Cerebellar cortex (tissue), 1 donor: Measurements from ENCODE around the gene FAM124A.

ENCODE experiments used
- DNase-seq: peaks from one replicate; pipeline ENCODE4 v3.0.0-alpha.2; 2015; ENCODE audit warnings: low spot score

The FAM124A gene

GRCh38 chr13:51222037-51222685 is at the start of gene FAM124A:
FAM124A (plus strand) TSS chr13:51222398; CDS start chr13:51222502, 104 bp downstream.
- peak; percentile 23 for DNase-seq

GRCh38 chr13:51175021-51175420 is 47.2 kb upstream of the FAM124A start:
- no peak for DNase-seq

GRCh38 chr13:51175639-51176038 is 46.6 kb upstream of the FAM124A start:
- DNase-seq, result no peak

GRCh38 chr13:51177188-51177587 is 45.0 kb upstream of the FAM124A start:
- DNase-seq, result no peak

- DNase-seq, result no peak
Measured at GRCh38 chr13:51178456-51179074, 43.6 kb upstream of the FAM124A start.

GRCh38 chr13:51179432-51179971 is 42.7 kb upstream of the FAM124A start:
- no peak for DNase-seq

GRCh38 chr13:51180853-51181511 is 41.2 kb upstream of the FAM124A start:
- no peak for DNase-seq

- no peak for DNase-seq
Measured at GRCh38 chr13:51181786-51182383, 40.3 kb upstream of the FAM124A start.

GRCh38 chr13:51191743-51192142 is 30.5 kb upstream of the FAM124A start:
- no peak for DNase-seq

GRCh38 chr13:51192348-51192747 is 29.9 kb upstream of the FAM124A start:
- no peak for DNase-seq

GRCh38 chr13:51193387-51193786 is 28.8 kb upstream of the FAM124A start:
- no peak for DNase-seq

- DNase-seq, result no peak
Measured at GRCh38 chr13:51194942-51195341, 27.3 kb upstream of the FAM124A start.

- no peak for DNase-seq
Measured at GRCh38 chr13:51201886-51202285, 20.3 kb upstream of the FAM124A start.

GRCh38 chr13:51202477-51203046 is 19.6 kb upstream of the FAM124A start:
- DNase-seq, result no peak

GRCh38 chr13:51206584-51206983 is 15.6 kb upstream of the FAM124A start:
- no peak for DNase-seq

GRCh38 chr13:51207881-51208280 is 14.3 kb upstream of the FAM124A start:
- no peak for DNase-seq

- no peak for DNase-seq
Measured at GRCh38 chr13:51208716-51209115, 13.5 kb upstream of the FAM124A start.

GRCh38 chr13:51211910-51212309 is 10.3 kb upstream of the FAM124A start:
- no peak for DNase-seq

- no peak for DNase-seq
Measured at GRCh38 chr13:51212758-51213157, 9.4 kb upstream of the FAM124A start.

GRCh38 chr13:51213173-51213728 is 8.9 kb upstream of the FAM124A start:
- DNase-seq, result no peak

GRCh38 chr13:51218626-51219025 is 3.6 kb upstream of the FAM124A start:
- DNase-seq, result no peak

- no peak for DNase-seq
Measured at GRCh38 chr13:51220706-51221105, 1.5 kb upstream of the FAM124A start.
